ENCODE results near the gene LLCFC1. TPM values are rescaled to one million over a fixed set of nuclear protein-coding genes. Genes with fewer than 3 reads are reported as not detected.

LLCFC1 gene
- total RNA-seq, 1 experiment from 2014 or later: not detected

- in situ Hi-C loops (cut with HindIII; ENCODE audit: low pct_unique_long_range_greater_than_20kb, low sequenced_read_pairs): no loop called here
- CTCF ChIA-PET: no interaction called here
- H3K27me3 ChIP-seq (ENCODE audit: control insufficient read depth, insufficient read depth, low read length): no peaks in the 10 kb centered on the region
Measured at GRCh38 chr7:142968229-142968628, 28.9 kb downstream of the LLCFC1 start.

GRCh38 chr7:142969183-142969582 lies 29.9 kb downstream of the LLCFC1 start:
- CTCF ChIA-PET: no interaction called here
- TF ChIP-seq CTCF (IDR thresholded peaks at IDR 0.05) (no peak), POLR2AphosphoS5 (IDR thresholded peaks at IDR 0.05; ENCODE audit: low read depth, low read length) (no peak), TCF7L2 (IDR thresholded peaks at IDR 0.05; ENCODE audit: low read depth, low read length) (no peak), REST (IDR thresholded peaks at IDR 0.05; ENCODE audit: insufficient read depth in 1 of 2, low read depth in 2 of 2, low read length in 1 of 2) (no peak), SIN3A (IDR thresholded peaks at IDR 0.05; ENCODE audit: borderline replicate concordance, insufficient read depth, low read depth, low read length) (no peak)

More at GRCh38 chr7:142968229-142968628, 28.9 kb downstream of the LLCFC1 start:
- no TSS peak for BruUV-seq (replicated peaks)
- TF ChIP-seq REST (IDR thresholded peaks at IDR 0.05; ENCODE audit: insufficient read depth in 1 of 2, low read depth in 2 of 2, low read length in 1 of 2): no peak
- no peak for TF ChIP-seq CTCF (IDR thresholded peaks at IDR 0.05)
- no peak for TF ChIP-seq SIN3A (IDR thresholded peaks at IDR 0.05; ENCODE audit: borderline replicate concordance, insufficient read depth, low read depth, low read length)
- no peak for TF ChIP-seq POLR2AphosphoS5 (IDR thresholded peaks at IDR 0.05; ENCODE audit: low read depth, low read length)
- no peak for TF ChIP-seq TCF7L2 (IDR thresholded peaks at IDR 0.05; ENCODE audit: low read depth, low read length)
- no peaks in the 10 kb centered on the region for H3K36me3 ChIP-seq (ENCODE audit: control insufficient read depth, insufficient read depth, low read length)
- ATAC-seq (no peak), DNase-seq (ENCODE audit: low read depth, low spot score) (no peak)
- H3K9me3 ChIP-seq (ENCODE audit: control insufficient read depth, insufficient read depth, low read depth, low read length): no peaks in the 10 kb centered on the region
- no peak overlapping the region for H3K27ac ChIP-seq (ENCODE audit: low read length)
- intact Hi-C loops (cut with micrococcal nuclease; ENCODE audit: unreplicated experiment): no loop called here
- no peak overlapping the region for H3K4me3 ChIP-seq (ENCODE audit: low read depth in 2 of 2, low read length in 2 of 2)
- POLR2A ChIA-PET: no interaction called here
- no peaks in the 10 kb centered on the region for H3K4me1 ChIP-seq (ENCODE audit: control insufficient read depth, insufficient read depth, low read length)

More at GRCh38 chr7:142969183-142969582, 29.9 kb downstream of the LLCFC1 start:
- no TSS peak for BruUV-seq (replicated peaks)
- H3K4me1 ChIP-seq (ENCODE audit: control insufficient read depth, insufficient read depth, low read length): no peaks in the 10 kb centered on the region
- no peak overlapping the region for H3K27ac ChIP-seq (ENCODE audit: low read length)
- POLR2A ChIA-PET: no interaction called here
- no peak overlapping the region for H3K4me3 ChIP-seq (ENCODE audit: low read depth in 2 of 2, low read length in 2 of 2)
- no peak for ATAC-seq
- DNase-seq (ENCODE audit: low read depth, low spot score): no peak
- H3K27me3 ChIP-seq (ENCODE audit: control insufficient read depth, insufficient read depth, low read length): no peaks in the 10 kb centered on the region
- no peaks in the 10 kb centered on the region for H3K9me3 ChIP-seq (ENCODE audit: control insufficient read depth, insufficient read depth, low read depth, low read length)
- in situ Hi-C loops (cut with HindIII; ENCODE audit: low pct_unique_long_range_greater_than_20kb, low sequenced_read_pairs) (no loop called here), intact Hi-C loops (cut with micrococcal nuclease; ENCODE audit: unreplicated experiment) (no loop called here)
- no peaks in the 10 kb centered on the region for H3K36me3 ChIP-seq (ENCODE audit: control insufficient read depth, insufficient read depth, low read length)

All from Panc1 (cell line).